ENCODE measurements around the gene OVCH2.
"Not testable (repeated sequence)": the region's sequence is repeated elsewhere in the genome, so short reads cannot be mapped to it uniquely, and the experiment has no call there.

The OVCH2 gene, protein sequence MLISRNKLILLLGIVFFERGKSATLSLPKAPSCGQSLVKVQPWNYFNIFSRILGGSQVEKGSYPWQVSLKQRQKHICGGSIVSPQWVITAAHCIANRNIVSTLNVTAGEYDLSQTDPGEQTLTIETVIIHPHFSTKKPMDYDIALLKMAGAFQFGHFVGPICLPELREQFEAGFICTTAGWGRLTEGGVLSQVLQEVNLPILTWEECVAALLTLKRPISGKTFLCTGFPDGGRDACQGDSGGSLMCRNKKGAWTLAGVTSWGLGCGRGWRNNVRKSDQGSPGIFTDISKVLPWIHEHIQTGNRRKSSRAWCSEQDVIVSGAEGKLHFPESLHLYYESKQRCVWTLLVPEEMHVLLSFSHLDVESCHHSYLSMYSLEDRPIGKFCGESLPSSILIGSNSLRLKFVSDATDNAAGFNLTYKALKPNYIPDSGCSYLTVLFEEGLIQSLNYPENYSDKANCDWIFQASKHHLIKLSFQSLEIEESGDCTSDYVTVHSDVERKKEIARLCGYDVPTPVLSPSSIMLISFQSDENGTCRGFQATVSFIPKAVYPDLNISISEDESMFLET

DNA sequence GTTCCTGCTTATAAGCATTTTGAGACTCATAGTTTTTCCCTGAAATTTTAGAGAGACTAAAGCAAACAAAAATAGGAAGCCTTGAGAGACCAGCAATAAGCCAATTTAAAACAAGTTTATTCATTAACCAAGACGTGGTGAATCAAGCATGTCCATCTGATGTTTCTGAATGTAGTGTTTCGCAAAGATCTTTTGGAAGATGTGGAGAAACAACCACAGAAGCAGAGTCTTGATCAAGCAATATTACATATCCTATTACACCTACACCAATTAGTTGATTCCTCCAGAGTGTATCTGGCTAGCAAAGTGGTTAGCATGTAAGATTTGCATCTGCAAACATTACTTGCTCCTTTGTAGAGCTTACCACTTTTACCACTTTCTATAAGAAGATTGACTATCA, at the start of gene OVCH2:
OVCH2 (minus strand) TSS at position 101 of the 400 bp plus-strand sequence; CDS start at position 18, 83 bp downstream.
- no peak for DNase-seq (ENCODE audit: low read depth in 2 of 2)

DNA sequence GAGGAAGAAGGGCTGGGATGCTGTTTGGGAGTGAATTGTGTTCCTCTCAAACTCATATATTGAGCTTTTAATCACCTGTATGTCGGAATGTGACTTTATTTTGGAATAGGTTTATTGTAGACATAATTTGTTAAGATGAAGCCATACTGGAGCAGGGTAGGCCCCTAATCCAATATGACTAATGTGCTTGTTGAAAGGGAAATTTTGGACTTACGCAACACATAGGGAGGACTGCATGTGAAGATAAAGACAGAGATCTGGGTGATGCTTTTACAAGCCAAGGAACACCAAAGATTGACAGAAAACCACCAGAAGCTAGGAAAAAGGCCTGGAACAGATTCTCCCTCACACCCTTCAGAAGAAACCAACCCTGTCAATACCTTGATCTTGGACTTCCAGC, 43.2 kb upstream of the OVCH2 start:
- DNase-seq (ENCODE audit: low read depth in 2 of 2) = no peak

DNA sequence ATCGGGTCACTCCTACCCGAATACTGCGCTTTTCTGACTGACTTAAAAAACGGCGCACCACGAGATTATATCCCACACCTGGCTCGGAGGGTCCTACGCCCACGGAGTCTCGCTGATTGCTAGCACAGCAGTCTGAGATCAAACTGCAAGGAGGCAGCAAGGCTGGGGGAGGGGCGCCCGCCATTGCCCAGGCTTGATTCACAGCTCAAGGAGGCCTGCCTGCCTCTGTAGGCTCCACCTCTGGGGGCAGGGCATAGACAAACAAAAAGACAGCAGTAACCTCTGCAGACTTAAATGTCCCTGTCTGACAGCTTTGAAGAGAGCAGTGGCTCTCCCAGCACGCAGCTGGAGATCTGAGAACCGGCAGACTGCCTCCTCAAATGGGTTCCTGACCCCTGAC, 28.5 kb upstream of the OVCH2 start:
- not testable (repeated sequence) for DNase-seq (ENCODE audit: low read depth in 2 of 2)

DNA sequence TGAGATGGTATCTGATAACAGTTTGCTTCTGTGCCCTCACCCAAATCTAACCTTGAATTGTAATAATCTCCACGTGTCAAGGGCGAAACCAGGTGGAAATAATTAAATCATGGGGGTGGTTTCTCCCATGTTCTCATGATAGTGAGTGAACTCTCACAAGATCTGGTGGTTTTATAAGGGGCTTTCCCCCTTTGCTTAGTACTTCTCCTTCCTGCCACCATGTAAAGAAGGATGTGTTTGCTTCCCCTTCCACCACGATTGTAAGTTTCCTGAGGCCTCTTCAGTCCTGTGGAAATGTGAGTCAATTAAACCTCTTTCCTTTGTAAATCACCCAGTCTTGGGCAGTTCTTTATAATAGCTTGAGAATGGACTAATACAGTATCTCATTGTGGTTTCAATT, 8.5 kb upstream of the OVCH2 start:
- no peak for DNase-seq (ENCODE audit: low read depth in 2 of 2)

DNA sequence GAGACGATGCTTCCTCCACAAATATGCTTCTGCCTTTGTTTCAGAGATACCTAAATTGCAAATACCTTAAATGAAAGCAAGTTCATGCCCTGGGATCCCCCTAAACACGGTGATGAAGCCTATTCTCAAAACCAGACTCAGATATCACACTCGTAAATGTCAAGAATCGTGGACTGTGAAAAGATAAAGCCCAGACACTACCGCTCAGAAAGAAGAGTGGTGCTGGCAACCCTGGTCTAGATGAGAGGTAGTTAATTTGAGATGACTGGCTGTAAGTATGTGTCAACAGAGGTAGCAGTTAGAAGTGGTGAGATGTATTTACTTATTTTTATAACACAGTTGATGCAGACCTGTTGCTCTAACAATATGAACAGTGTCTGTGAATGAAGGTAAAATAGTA, 2.5 kb downstream of the OVCH2 start:
- DNase-seq (ENCODE audit: low read depth in 2 of 2) = no peak

DNA sequence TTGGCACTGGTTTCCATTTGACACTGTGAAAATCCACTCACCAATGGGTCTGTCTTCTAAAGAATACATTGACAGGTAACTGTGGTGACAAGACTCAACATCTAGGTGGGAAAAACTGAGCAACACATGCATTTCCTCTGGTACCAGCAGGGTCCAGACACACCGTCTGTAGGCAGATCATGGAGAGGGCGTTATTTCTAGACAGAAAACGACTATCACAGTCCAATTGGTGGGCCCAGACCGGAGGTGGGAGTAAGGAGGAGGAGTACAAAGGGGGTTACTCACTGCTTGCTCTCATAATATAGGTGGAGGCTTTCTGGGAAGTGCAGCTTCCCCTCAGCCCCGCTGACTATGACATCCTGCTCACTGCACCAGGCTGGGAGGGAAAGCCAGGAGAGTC, 9.9 kb downstream of the OVCH2 start:
- no peak for DNase-seq (ENCODE audit: low read depth in 2 of 2)

DNA sequence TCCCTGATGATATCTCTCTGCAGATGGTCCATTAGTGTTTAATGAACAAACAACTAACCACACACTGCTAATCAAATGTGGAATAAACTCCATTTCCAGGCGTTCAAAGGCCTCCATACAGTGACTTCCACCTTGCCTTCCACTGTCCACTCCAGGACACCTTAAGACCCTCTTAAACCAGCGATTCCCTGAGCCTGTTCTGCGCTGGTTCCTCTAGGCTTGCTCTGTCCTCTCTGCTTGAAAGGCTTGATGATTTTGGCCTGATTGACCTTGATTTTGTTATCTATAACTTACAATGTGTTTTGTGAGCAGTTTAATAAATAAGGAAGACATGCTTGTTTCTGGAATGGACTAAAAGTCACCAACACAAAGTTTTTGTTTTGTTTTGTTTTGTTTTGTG, 12.0 kb downstream of the OVCH2 start:
- no peak for DNase-seq (ENCODE audit: low read depth in 2 of 2)

DNA sequence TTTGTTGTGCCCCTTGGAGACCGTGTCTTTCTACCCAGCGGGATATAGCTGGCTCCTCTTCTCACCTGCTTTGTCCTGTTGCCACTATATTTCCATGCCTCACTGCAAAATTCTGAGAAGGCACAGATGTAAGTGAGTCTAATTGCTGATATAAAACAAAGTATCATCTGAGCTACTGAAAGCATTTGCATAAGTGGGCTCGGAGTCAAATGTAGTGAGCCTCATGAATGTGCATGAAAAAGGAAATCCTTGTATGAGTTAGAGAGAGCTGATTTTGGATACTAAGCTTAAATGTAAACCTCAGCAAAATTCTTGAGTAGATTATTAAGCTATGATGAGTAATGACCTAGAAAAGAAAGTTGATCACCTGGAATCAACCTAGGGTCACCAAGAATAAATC, 13.9 kb downstream of the OVCH2 start:
- DNase-seq (ENCODE audit: low read depth in 2 of 2) = no peak

DNA sequence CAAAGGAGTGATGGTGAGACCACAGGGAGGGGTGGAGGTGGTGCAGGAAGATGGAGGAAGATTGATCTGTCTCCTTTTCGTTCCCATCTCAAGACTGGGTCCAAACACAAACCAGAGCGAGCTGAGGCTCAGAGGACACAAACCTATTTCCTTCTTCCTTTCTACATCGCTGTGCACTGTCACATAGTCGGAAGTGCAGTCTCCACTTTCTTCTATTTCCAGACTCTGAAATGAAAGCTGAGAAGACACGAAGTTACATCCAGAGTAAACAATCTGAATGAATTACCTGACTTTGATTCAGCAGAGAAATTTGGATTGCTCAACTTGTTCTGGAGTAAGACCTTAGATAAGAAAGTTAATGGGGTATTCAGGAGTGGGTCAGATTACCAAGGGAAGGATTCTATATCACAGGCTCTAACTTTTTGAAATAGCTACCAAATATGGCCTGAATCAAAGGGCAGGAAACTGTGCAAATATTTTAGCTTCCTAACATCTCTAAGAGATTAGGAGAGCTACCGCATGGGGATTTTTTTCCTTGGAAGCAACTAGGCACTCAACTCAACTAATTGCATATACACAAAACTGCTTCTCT, 14.4 kb downstream of the OVCH2 start:
- no peak for DNase-seq (ENCODE audit: low read depth in 2 of 2)

DNA sequence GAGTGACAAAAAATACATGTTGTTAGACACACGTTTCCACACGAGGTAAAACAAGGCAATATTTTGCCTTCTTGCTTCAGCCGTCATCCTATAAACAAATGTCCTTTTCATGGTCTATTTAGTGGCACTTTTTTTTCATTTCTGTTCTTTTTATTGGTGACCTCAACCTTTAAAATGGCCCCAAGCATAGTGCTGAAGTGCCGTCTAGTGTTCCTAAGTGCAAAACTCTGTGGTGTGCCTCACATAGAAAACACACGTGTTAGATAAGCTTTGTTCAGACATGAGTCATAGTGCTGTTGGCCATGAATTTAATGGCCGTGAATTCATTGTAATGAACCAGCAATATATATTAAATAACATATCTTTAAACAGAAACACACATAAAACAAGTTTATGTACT, 15.6 kb downstream of the OVCH2 start:
- DNase-seq (ENCODE audit: low read depth in 2 of 2) = no peak

DNA sequence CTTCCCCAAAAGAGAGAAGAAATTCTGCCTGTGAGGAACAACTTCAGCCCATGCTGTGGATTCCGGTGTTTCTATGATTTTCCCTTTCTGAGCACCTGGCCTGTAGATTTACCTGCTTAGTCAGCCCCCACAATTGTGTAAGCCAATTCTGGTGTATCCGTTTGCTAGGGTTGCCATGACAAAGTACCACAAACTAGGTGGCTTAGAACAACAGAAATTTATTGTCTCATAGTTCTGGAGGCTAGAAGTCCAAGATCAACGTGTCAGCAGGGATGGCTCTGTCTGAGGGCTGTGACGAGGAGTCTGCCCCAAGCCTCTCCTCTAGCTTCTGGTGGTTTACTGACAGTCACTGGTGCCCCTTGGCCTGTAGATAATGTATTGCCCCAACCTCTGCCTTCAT, 17.0 kb downstream of the OVCH2 start:
- no peak for DNase-seq (ENCODE audit: low read depth in 2 of 2)

DNA sequence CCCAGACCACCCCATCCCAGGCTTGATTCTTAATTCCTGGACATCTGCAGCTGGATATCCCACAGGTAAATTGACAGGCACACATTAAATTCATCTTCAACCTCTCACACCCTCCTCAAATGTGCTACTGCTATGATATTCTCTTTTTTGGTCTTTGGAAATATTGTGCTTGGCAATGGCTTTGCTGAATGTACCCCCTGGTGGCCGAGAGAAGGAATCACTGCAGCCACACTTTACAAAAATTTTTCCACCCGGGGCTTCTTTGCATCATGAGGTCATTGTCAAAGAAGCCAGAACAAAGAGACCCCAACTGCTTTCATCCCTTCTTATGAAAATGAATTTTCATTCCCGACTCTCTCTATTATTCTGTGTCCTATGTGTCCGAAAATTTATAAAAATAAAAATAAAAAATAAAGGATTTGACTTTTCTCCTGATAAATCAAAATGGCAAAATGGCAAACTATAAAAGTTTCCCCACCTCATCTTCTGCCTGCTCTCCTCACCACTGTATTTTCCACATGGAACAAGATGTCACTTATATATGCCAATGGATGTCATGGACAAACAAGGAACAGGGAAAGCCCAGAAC, 17.9 kb downstream of the OVCH2 start:
- no peak for DNase-seq (ENCODE audit: low read depth in 2 of 2)

DNA sequence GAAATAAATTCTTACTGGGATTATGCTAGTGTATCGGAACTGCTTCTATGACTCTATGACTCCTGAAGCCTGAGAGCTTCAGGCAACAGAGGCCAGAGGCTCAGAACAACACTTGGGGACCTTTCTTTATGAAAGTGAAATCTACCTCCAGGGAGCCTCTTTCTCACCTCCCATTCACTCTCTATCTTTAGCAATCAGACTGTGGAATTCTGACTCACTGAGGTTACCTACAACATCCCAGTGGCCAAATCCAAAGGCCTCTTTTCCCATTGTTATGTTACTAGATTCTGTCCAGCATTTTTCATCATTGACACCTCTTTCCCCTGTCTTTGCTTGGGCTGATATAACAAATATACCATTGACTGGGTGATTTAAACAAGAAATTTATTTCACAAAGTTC, 18.9 kb downstream of the OVCH2 start:
- no peak for DNase-seq (ENCODE audit: low read depth in 2 of 2)

DNA sequence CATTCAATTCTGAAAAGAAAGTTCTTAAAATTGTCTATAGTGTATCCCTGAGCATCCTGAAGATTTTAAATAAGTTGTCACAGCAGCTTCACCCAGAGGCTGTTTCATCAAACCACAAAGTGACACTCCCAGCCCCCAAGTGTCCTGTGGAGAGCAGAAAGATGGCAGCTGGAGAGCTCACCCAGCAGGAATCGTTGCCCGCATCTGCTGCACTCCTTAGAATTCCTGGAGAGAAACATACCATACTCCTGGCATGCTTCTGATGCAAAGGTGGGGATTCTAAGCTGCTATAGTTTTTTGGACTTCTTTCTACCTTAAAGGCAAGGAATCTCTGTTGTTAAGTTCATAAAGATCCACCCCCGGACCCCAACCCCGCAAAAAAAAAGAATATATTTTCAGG, 19.5 kb downstream of the OVCH2 start:
- no peak for DNase-seq (ENCODE audit: low read depth in 2 of 2)

DNA sequence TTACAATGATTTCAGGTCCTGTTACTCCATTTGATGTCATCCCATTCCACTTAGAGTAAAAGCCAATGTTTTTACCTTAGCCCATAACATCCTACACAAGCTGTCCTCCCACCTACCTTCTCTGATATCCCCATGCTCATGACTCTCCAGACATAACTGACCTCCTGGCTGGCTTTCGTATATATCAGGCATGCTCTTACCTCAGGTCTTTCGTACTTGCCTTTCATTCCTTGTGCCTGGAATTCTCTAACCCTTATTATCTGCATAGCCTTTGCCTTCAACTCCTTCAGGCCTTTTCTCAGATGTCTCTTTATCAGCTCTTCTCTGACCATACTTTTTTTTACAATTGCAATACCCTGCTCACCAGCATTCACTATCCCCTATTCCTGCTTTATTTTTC, 22.7 kb downstream of the OVCH2 start:
- DNase-seq (ENCODE audit: low read depth in 2 of 2) = no peak

DNA sequence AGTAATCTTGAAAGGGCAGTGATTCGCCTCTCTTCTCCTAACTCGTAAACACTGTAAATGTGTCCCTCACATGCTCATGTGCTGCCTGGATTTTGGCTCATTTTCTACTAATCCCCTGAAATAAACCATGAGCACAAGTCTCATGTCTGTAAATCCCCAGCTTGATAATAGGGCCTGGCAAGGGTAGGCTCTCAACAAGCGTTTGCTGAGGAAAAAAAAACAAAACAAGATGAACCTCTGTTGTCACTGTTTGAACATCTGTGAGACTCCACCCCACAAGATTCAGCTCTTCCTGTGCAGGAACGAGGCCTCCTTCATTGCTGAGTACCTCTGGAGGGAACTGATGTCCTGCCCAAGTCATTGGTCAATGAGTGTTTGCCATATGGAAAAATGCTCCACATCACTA, 28.5 kb downstream of the OVCH2 start:
- no peak for DNase-seq (ENCODE audit: low read depth in 2 of 2)

DNA sequence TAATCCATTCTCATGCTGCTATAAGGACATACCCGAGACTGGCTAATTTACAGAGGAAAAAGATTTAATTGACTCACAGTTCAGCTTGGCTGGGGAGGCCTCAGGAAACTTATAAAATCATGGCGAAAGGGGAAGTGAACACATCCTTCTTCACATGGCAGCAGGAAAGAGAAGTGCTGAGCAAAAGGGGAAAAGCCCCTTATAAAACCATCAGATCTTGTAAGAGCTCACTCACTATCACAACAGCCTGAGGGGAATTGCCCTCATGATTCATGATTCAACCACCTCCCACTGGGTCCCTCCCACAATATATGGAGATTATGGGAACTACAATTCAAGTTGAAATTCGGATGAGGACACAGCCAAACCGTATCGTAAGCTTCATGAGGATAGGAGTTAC, 29.2 kb downstream of the OVCH2 start:
- DNase-seq (ENCODE audit: low read depth in 2 of 2) = no peak

DNA sequence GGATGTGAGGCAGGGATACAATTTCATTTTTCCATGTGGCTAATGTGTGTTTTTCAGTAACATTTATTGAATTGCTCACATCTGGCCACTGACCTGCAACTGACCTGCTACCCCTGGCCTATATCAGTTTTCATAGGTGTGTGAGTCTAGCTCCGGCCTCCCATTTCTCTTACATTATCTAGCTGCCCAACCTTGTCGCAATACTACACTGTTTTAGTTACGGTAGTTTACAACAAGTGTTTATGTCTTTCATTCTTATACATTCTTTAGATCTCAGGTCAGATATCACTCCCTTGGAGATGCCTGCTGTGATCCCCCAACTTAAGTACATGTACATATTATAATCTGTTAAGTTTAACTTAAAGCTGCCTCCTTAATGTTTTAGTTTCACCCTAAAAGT, 30.6 kb downstream of the OVCH2 start:
- no peak for DNase-seq (ENCODE audit: low read depth in 2 of 2)

DNA sequence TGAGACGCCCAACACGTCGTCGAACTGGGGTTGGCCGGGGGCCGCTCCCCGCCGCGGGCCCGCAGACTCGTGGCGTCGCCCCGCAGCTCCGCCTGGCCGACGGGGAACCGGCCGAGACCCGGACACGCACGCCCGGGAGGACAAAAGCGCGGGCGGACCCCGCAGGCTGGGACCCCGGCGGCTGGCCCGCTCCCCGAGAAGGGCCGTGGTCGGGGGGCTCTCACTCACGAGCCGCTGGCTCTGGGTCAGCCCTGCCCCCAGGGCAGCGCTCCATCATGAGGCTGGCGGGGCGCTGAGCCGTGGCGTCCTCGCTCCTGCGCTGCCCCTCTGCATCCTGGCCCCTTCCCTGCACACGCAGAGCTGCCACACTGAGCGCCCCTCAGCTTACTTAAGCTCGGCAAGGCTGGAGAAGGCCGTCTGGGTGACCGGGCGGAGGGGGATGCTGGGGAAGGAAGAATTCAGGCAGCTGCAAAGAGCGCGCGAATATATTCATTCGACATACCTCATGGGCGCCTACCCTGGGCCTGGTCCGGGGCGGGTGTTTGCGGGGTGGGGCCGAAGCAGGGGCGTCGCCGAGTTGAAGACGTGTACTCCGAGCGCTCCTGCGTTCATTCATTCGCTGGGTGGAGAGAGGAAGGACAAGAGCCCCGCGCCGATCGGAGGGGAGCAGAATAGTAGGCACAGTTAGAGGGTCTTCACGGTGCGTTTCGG, 32.4 kb downstream of the OVCH2 start:
- no peak for DNase-seq (ENCODE audit: low read depth in 2 of 2)

DNA sequence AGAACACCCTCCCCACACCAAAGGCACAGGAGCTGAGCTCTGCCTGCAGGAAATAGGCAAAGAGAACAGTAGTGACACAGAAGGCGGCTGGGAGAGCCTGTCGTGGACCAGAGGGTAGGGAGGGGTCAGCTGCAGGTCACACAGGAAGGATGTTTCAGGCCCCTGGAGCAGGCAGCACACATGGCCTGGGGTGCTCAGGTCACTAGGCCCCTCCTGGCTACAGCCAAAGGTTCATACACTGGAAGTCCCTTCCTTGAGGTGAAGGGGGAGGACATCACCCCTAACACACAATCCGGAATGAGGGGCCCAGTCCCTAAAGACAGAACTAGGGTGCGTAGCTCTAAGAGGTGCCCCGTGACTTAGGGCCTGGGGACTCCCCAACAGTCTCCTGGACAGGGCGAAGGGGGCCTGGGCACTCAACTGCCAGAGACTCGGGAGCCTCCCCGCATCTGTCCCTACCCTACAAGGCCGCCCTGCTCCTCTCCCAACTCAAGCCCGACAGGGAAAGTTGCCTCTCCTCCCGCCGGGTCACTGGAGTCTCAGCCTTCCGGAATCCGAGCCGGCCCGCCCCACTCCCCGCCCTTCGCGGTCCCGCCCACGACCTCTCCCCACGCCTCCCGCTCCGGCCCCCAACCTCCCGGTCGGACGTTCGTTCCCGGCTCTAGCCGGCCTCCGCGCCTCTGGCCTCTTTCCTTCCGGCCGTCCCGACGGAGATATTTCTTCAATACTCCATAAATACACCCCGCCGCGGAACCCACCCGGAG, 33.1 kb downstream of the OVCH2 start, which contains the start of gene CYB5R2:
CYB5R2 (minus strand) TSS at position 541 of the 764 bp plus-strand sequence. CDS start 675 bp downstream, outside the sequence.
- no peak for DNase-seq (ENCODE audit: low read depth in 2 of 2)

DNA sequence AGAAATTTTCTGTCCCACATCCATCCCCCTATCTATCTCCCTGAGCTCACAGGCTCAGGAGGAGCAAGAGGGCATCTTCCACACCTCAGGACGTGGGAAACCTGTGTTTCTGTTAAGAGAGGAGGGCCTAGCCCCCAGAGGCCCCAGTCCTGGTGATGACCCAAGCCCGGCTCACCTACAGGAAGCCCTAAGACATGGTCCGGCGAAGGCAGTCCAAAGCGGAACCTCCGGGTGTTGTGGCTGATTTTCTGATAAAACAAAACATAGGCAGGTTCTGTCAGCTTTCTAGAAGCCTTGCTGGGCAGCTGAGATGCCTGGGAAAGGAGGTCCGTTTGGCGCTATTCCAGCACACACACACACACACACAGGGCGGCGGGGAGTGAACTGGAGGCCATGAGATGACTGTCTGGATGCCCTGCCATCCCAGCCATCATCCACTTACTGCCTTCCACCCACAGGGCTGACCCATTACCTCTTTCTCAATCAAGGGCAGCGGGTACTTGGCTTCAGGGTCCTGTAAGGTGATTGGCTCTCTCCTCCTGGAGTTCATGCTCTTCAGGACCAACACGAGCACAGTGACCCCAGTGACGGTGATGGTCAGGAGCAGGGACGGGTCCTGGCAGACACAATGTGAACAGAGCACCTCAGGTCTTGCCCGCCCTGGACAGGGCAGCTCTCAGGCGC, 33.9 kb downstream of the OVCH2 start:
- no peak for DNase-seq (ENCODE audit: low read depth in 2 of 2)

All from stimulated activated CD8-positive, alpha-beta memory T cell treated with anti-CD3 and anti-CD28 coated beads, Interleukin-7, amount 100 ng/mL, for 1 hour (primary cell).